Astrocyte (in vitro differentiated cells and primary cell): ENCODE results near the gene B4GALT4.

Experiments used
- CTCF ChIP-seq: IDR thresholded peaks from 2 replicates; pipeline ENCODE4 v1.5.1; 2011; ENCODE audit warnings: low read depth, mild to moderate bottlenecking, inconsistent platforms, low read length, moderate library complexity; ENCODE audit not compliant: insufficient read depth
- EZH2 ChIP-seq: IDR thresholded peaks from 2 replicates; pipeline ENCODE4 v1.6.1; 2012; ENCODE audit warnings: mild to moderate bottlenecking, low read length, inconsistent platforms; ENCODE audit not compliant: insufficient read depth

GRCh38 chr3:119288669-119289403, 48.2 kb upstream of the B4GALT4 start:
- TF ChIP-seq CTCF (no peak), EZH2 (no peak)
